ENCODE results near the gene SPPL2B.

The SPPL2B gene

DNA sequence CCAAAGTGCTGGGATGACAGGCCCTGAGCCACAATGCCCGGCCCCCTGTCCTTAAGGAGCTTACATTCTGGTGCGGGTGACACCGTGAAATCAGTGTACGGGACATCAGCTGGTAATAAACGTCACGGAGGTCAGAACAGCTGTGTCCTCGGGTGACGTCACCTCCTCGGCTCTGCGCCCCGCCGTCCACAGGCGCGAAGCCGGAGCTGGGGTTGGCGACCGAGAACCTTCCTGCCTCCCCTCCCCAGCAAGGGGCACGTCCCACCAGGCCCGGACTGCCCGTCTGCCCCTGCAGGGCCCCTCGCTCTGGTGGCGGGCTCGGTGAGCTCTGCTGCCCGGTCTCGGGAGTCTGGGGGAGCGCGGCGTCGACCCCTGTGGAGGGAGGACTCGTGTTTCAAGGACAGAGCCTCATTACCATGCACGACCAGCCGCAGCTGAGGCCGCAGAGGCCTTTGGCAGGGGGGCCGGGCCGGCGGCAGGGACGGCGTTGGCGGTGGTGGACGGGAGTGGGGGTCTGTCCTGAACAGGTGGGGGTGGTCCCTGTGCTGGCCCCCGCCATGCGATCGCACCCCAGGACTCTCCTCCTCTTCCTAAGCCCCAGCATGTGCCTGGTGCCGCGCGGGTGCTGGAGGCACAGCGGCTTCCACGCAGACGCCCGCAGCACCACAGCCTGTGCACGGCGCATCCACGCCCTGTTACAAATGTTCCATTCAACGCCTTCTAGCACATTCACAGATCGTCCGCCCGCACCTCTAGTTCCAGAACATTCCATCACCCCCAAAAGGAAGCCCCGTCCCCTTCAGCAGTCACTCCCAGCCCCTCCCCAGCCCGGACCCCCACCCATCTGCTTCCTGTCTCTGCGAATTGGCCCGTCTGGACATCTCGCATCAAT, 25.9 kb upstream of the SPPL2B start:
- H3K4me2 ChIP-seq (ENCODE audit: low read depth, low read length): no peak overlapping the region
- H3K4me3 ChIP-seq (ENCODE audit: low read length): no peak overlapping the region

DNA sequence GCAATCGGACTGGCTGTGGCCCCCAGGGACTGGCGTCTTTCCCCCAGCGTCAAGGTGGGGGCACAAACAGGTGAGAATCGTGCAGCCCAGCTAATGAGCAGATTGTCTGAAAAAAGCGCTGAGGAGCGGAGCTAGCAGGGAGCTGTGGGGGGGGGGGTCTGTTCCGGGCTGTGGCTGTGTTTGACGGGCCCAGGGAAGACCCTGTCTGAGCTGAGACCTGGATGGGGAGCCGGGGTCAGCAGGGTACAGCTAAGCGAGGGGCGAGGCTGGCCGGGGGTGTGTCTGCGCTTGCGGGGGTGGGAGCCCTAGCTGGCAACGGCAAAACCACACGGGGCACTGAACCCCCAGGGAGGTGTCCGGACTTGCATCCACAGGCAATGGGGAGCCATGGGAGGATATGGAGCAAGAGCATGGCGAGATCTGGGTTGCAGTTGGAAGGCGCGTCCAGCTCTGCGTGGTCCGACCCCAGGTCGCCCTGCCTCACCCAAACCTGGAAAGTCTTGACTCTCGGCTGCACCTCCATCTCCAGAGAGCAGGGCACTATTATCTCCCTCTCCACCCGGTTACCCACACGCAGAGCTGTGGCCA, 25.2 kb upstream of the SPPL2B start:
- TF ChIP-seq EZH2phosphoT487 (IDR thresholded peaks at IDR 0.05; ENCODE audit: low read length): no peak
- TF ChIP-seq EZH2 (optimal IDR thresholded peaks at IDR 0.05; ENCODE audit: low read depth, low read length): no peak
- TF ChIP-seq, protein P1, sequence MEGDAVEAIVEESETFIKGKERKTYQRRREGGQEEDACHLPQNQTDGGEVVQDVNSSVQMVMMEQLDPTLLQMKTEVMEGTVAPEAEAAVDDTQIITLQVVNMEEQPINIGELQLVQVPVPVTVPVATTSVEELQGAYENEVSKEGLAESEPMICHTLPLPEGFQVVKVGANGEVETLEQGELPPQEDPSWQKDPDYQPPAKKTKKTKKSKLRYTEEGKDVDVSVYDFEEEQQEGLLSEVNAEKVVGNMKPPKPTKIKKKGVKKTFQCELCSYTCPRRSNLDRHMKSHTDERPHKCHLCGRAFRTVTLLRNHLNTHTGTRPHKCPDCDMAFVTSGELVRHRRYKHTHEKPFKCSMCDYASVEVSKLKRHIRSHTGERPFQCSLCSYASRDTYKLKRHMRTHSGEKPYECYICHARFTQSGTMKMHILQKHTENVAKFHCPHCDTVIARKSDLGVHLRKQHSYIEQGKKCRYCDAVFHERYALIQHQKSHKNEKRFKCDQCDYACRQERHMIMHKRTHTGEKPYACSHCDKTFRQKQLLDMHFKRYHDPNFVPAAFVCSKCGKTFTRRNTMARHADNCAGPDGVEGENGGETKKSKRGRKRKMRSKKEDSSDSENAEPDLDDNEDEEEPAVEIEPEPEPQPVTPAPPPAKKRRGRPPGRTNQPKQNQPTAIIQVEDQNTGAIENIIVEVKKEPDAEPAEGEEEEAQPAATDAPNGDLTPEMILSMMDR (IDR thresholded peaks at IDR 0.05; ENCODE audit: low read length): no peak
- Histone ChIP-seq H4K20me1 (ENCODE audit: insufficient read depth, low read length) (no peaks in the 10 kb centered on the region), H3K36me3 (replicated peaks; ENCODE audit: insufficient read depth, low read length) (no peaks in the 10 kb centered on the region), H3K79me2 (ENCODE audit: low read length) (no peaks in the 10 kb centered on the region), H2AFZ (ENCODE audit: low read length) (no peak overlapping the region), H3K4me2 (ENCODE audit: low read depth, low read length) (no peak overlapping the region), H3K4me1 (ENCODE audit: low read length) (no peaks in the 10 kb centered on the region), H3K27me3 (replicated peaks; ENCODE audit: insufficient read depth, low read length) (peaks cover 74% of the 10 kb centered on the region), H3K27ac (ENCODE audit: low read length) (no peak overlapping the region), H3K9me2 (replicated peaks; ENCODE audit: insufficient read depth, low read length) (no peaks in the 10 kb centered on the region), H3K9ac (ENCODE audit: low read length) (no peak overlapping the region), H3K9me3 (replicated peaks; ENCODE audit: insufficient read depth, low read length) (no peaks in the 10 kb centered on the region), H3K4me3 (ENCODE audit: low read length) (no peak overlapping the region), H3F3A (ENCODE audit: insufficient read depth, low read length) (no peaks in the 10 kb centered on the region)
- DNase-seq: no peak

More for the DNA sequence above, 25.9 kb upstream of the SPPL2B start:
- H3K27me3 ChIP-seq (replicated peaks; ENCODE audit: insufficient read depth, low read length): peaks cover 70% of the 10 kb centered on the region
- H3K79me2 ChIP-seq (ENCODE audit: low read length): no peaks in the 10 kb centered on the region
- H3K9me3 ChIP-seq (replicated peaks; ENCODE audit: insufficient read depth, low read length): no peaks in the 10 kb centered on the region
- no peaks in the 10 kb centered on the region for H4K20me1 ChIP-seq (ENCODE audit: insufficient read depth, low read length)
- no peaks in the 10 kb centered on the region for H3K36me3 ChIP-seq (replicated peaks; ENCODE audit: insufficient read depth, low read length)
- H3K4me1 ChIP-seq (ENCODE audit: low read length): no peaks in the 10 kb centered on the region
- DNase-seq: no peak
- no peaks in the 10 kb centered on the region for H3K9me2 ChIP-seq (replicated peaks; ENCODE audit: insufficient read depth, low read length)
- TF ChIP-seq EZH2 (optimal IDR thresholded peaks at IDR 0.05; ENCODE audit: low read depth, low read length) (no peak), EZH2phosphoT487 (IDR thresholded peaks at IDR 0.05; ENCODE audit: low read length) (no peak)
- TF ChIP-seq, protein P1 (IDR thresholded peaks at IDR 0.05; ENCODE audit: low read length): no peak
- H3F3A ChIP-seq (ENCODE audit: insufficient read depth, low read length): no peaks in the 10 kb centered on the region
- H3K27ac ChIP-seq (ENCODE audit: low read length): no peak overlapping the region
- no peak overlapping the region for H2AFZ ChIP-seq (ENCODE audit: low read length)
- no peak overlapping the region for H3K9ac ChIP-seq (ENCODE audit: low read length)

DNA sequence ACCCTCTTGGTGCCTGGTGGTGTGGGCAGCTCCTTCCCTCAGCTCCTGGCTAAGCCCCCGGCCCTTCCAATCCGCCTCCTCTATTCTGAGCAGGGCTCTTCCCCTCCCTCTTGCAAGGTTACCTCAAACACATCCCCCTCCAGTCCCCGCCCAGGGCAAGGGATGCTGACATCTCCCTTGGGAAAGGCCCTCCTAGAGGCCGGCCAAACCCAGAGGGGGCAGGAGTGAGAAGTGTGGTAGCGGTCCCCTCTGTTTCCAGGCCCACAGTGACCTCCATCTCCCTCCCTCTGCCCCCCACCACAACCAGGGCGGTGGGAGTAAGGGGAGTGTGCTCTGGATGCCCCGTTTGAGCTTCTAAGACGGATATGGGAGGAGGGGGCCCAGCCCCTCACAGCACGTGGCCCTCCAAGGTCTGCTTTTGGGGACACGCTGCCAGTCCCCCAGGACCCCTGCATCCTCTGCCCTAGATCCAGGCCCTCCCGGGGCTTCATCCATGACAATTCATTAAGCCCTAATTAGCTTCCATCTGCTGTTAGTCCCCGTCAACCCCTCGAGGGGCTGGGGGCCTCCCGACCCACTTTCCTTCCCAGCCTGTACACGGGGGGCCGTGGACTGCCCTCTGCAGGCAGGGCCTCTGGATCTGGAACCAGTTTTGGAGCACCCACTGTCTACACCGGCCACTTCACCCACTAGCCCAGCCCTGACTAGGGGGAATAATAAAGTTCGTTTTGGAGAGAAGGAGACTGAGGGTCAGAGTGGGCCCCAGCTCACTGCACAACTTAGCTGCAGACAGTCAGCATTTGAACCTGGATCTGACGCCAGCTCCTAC, 22.8 kb upstream of the SPPL2B start:
- Histone ChIP-seq H3K36me3 (replicated peaks; ENCODE audit: insufficient read depth, low read length) (no peaks in the 10 kb centered on the region), H3K4me2 (ENCODE audit: low read depth, low read length) (no peak overlapping the region), H3K27me3 (replicated peaks; ENCODE audit: insufficient read depth, low read length) (peaks cover 93% of the 10 kb centered on the region), H3K27ac (ENCODE audit: low read length) (no peak overlapping the region), H3K4me3 (ENCODE audit: low read length) (no peak overlapping the region), H3K9me2 (replicated peaks; ENCODE audit: insufficient read depth, low read length) (no peaks in the 10 kb centered on the region), H3K9ac (ENCODE audit: low read length) (no peak overlapping the region), H3F3A (ENCODE audit: insufficient read depth, low read length) (no peaks in the 10 kb centered on the region), H2AFZ (ENCODE audit: low read length) (no peak overlapping the region), H3K4me1 (ENCODE audit: low read length) (no peaks in the 10 kb centered on the region), H4K20me1 (ENCODE audit: insufficient read depth, low read length) (no peaks in the 10 kb centered on the region), H3K9me3 (replicated peaks; ENCODE audit: insufficient read depth, low read length) (no peaks in the 10 kb centered on the region), H3K79me2 (ENCODE audit: low read length) (no peaks in the 10 kb centered on the region)
- no peak for DNase-seq
- no peak for TF ChIP-seq EZH2 (optimal IDR thresholded peaks at IDR 0.05; ENCODE audit: low read depth, low read length)
- no peak for TF ChIP-seq EZH2phosphoT487 (IDR thresholded peaks at IDR 0.05; ENCODE audit: low read length)
- TF ChIP-seq, protein P1 (IDR thresholded peaks at IDR 0.05; ENCODE audit: low read length): no peak

Measured in MM.1S (cell line).